ENCODE measurements around the gene KIAA1958. TPM values are rescaled to one million over a fixed set of nuclear protein-coding genes. Genes with fewer than 3 reads are reported as not detected.
"Not testable (repeated sequence)": the region's sequence is repeated elsewhere in the genome, so short reads cannot be mapped to it uniquely, and the experiment has no call there.

KIAA1958 gene
- total and polyA plus RNA-seq, 2 of the 4 experiments (the other 2 are of a cell fraction), result 0.65 to 1.8 TPM

DNA sequence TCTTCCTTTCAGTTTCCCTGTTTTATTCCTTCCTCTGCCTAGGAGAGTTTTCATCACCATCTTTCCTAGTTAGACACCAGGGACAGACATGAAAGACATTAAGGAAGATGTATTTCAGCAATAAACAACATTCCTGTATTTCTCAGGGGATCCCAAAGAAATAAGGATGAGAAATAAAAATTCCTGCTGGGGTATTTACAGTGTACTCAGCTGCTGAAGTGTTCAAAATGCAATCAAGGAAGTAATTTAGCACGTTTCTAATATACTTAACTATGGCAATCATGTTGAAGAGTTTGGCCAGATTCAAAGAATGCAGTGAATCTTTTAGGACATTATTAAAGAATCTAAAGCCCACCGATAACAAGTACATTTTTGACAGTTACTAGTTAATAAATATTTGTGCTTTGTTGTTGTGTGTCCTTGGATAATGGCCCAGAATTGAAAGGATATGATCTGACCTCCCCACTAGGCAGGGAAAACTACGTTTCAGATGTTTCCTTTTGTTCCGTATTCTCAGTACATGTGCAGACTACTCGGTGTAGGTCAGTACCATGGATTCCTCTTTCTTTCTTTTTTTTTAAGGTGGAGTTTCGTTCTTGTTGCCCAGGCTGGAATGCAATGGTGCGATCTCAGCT, 184.5 kb downstream of the KIAA1958 start:
- Histone ChIP-seq H2BK5ac (ENCODE audit: low read depth, low read length, poor library complexity, severe bottlenecking) (no peak overlapping the region), H3K18ac (ENCODE audit: low read depth, low read length) (no peak overlapping the region), H3K23ac (ENCODE audit: low read depth, low read length) (no peak overlapping the region), H2BK120ac (ENCODE audit: low read depth, low read length) (no peak overlapping the region), H3K9me1 (ENCODE audit: insufficient read depth, low read length) (no peaks in the 10 kb centered on the region), H3K4me2 (ENCODE audit: low read depth, low read length) (no peak overlapping the region), H3K14ac (replicated peaks; ENCODE audit: low read depth, low read length) (no peak overlapping the region), H3K27me3 (ENCODE audit: control insufficient read depth, insufficient read depth, low read length) (no peaks in the 10 kb centered on the region; the same call in none of the 2 replicates), H3K9me3 (ENCODE audit: control insufficient read depth, insufficient read depth, low read length) (no peaks in the 10 kb centered on the region), H3K9ac (ENCODE audit: low read depth, low read length) (no peak overlapping the region), H3K4ac (ENCODE audit: low read depth, low read length) (no peak overlapping the region), H3K79me1 (ENCODE audit: low read depth in 1 of 2, low read length in 2 of 2) (no peaks in the 10 kb centered on the region), H3K4me1 (ENCODE audit: control insufficient read depth, insufficient read depth, low read length) (no peaks in the 10 kb centered on the region), H3K4me3 (ENCODE audit: insufficient read depth, low read depth, low read length) (no peak overlapping the region), H4K91ac (ENCODE audit: insufficient read depth, low read depth, low read length) (no peak overlapping the region), H2AK9ac (replicated peaks; ENCODE audit: low read depth, low read length, poor library complexity) (no peak overlapping the region), H3K36me3 (ENCODE audit: control insufficient read depth, insufficient read depth, low read length) (no peaks in the 10 kb centered on the region), H2BK20ac (ENCODE audit: low read depth, low read length) (no peak overlapping the region), H4K20me1 (ENCODE audit: insufficient read depth, low read length) (no peaks in the 10 kb centered on the region), H2AK5ac (ENCODE audit: low read depth, low read length) (no peak overlapping the region), H4K8ac (ENCODE audit: low read depth in 2 of 2, low read length in 2 of 2) (no peak overlapping the region), H2AFZ (replicated peaks; ENCODE audit: low read length, poor library complexity) (no peak overlapping the region), H2BK15ac (ENCODE audit: low read depth, low read length) (no peak overlapping the region), H4K5ac (ENCODE audit: low read depth, low read length) (no peak overlapping the region), H3K56ac (ENCODE audit: extremely low read depth, insufficient read depth, low read length) (no peak overlapping the region), H3K27ac (ENCODE audit: insufficient read depth, low read length) (no peak overlapping the region)
- no peak for DNase-seq
- no CpG with 5 or more reads among the region's 7 CpGs for WGBS, 2 experiments (ENCODE audit: extremely low coverage in 2 of 2, insufficient read length in 1 of 2)
- in situ Hi-C loops (cut with MboI; ENCODE audit: low sequenced_read_pairs) (no loop called here), dilution Hi-C loops (cut with HindIII; ENCODE audit: low sequenced_read_pairs, unreplicated experiment) (no loop called here), intact Hi-C loops (cut with micrococcal nuclease) (no loop called here)
- no peak for TF ChIP-seq NFE2L2 (IDR thresholded peaks at IDR 0.05; ENCODE audit: low read depth, low read length)
- TF ChIP-seq, protein P1, sequence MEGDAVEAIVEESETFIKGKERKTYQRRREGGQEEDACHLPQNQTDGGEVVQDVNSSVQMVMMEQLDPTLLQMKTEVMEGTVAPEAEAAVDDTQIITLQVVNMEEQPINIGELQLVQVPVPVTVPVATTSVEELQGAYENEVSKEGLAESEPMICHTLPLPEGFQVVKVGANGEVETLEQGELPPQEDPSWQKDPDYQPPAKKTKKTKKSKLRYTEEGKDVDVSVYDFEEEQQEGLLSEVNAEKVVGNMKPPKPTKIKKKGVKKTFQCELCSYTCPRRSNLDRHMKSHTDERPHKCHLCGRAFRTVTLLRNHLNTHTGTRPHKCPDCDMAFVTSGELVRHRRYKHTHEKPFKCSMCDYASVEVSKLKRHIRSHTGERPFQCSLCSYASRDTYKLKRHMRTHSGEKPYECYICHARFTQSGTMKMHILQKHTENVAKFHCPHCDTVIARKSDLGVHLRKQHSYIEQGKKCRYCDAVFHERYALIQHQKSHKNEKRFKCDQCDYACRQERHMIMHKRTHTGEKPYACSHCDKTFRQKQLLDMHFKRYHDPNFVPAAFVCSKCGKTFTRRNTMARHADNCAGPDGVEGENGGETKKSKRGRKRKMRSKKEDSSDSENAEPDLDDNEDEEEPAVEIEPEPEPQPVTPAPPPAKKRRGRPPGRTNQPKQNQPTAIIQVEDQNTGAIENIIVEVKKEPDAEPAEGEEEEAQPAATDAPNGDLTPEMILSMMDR (conservative IDR thresholded peaks at IDR 0.05; ENCODE audit: low read depth, low read length), result no peak
- TF ChIP-seq MAFK (IDR thresholded peaks at IDR 0.05; ENCODE audit: low read depth, low read length), result no peak
- no peak for TF ChIP-seq FOS (IDR thresholded peaks at IDR 0.05; ENCODE audit: low read depth, low read length)
- no peak for TF ChIP-seq CHD1 (IDR thresholded peaks at IDR 0.05; ENCODE audit: low read depth, low read length)
- no peak for TF ChIP-seq RFX5 (IDR thresholded peaks at IDR 0.05; ENCODE audit: low read depth, low read length)
- ChIA-PET CTCF (no interaction called here), POLR2A (ENCODE audit: unreplicated experiment) (no interaction called here)
- no peak for ATAC-seq (ENCODE audit: low read depth)
- no TSS peak for BruUV-seq (replicated peaks)

DNA sequence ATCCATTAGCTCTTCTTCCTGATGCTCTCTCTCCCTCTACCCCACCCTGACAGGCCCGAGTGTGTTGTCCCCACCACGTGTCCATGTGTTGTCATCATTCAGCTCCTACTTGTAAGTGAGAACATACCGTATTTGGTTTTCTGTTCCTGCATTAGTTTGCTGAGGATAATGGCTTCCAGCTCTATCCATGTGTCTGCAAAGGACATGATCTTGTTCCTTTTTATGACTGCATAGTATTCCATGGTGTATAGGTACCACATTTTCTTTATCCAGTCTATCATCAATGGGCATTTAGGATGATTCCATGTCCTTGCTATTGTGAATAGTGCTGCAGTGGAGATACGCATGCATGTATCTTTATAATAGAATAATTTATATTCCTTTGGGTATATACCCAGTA, 186.6 kb downstream of the KIAA1958 start:
- H4K5ac ChIP-seq (ENCODE audit: low read depth, low read length); H3K4me1 ChIP-seq (ENCODE audit: control insufficient read depth, insufficient read depth, low read length); H3K4ac ChIP-seq (ENCODE audit: low read depth, low read length); ATAC-seq (ENCODE audit: low read depth); H3K79me1 ChIP-seq (ENCODE audit: low read depth in 1 of 2, low read length in 2 of 2); H3K14ac ChIP-seq (replicated peaks; ENCODE audit: low read depth, low read length); H3K23ac ChIP-seq (ENCODE audit: low read depth, low read length); intact Hi-C loops (cut with micrococcal nuclease); H2BK5ac ChIP-seq (ENCODE audit: low read depth, low read length, poor library complexity, severe bottlenecking); in situ Hi-C loops (cut with MboI; ENCODE audit: low sequenced_read_pairs); H3K4me2 ChIP-seq (ENCODE audit: low read depth, low read length); H3K4me3 ChIP-seq (ENCODE audit: insufficient read depth, low read depth, low read length); BruUV-seq (replicated peaks); H4K8ac ChIP-seq (ENCODE audit: low read depth in 2 of 2, low read length in 2 of 2); H3K18ac ChIP-seq (ENCODE audit: low read depth, low read length); POLR2A ChIA-PET (ENCODE audit: unreplicated experiment); DNase-seq; H2AFZ ChIP-seq (replicated peaks; ENCODE audit: low read length, poor library complexity); H4K20me1 ChIP-seq (ENCODE audit: insufficient read depth, low read length); H3K27me3 ChIP-seq (ENCODE audit: control insufficient read depth, insufficient read depth, low read length); H4K91ac ChIP-seq (ENCODE audit: insufficient read depth, low read depth, low read length); H3K9ac ChIP-seq (ENCODE audit: low read depth, low read length); H3K9me3 ChIP-seq (ENCODE audit: control insufficient read depth, insufficient read depth, low read length); dilution Hi-C loops (cut with HindIII; ENCODE audit: low sequenced_read_pairs, unreplicated experiment); H2BK120ac ChIP-seq (ENCODE audit: low read depth, low read length); H3K56ac ChIP-seq (ENCODE audit: extremely low read depth, insufficient read depth, low read length); H2BK20ac ChIP-seq (ENCODE audit: low read depth, low read length); H3K27ac ChIP-seq (ENCODE audit: insufficient read depth, low read length); H2BK15ac ChIP-seq (ENCODE audit: low read depth, low read length); H3K36me3 ChIP-seq (ENCODE audit: control insufficient read depth, insufficient read depth, low read length); H2AK5ac ChIP-seq (ENCODE audit: low read depth, low read length); H3K9me1 ChIP-seq (ENCODE audit: insufficient read depth, low read length); H2AK9ac ChIP-seq (replicated peaks; ENCODE audit: low read depth, low read length, poor library complexity): not testable (repeated sequence)
- CTCF ChIA-PET, result interaction anchor here (0.6 to 1.0 kb wide), 2 partner anchors 20 to 23 kb away, joined by 3 to 4 read pairs; no protein-coding TSS in a partner anchor
- 85% methylated on average over 2 of the region's 4 CpGs; no CpG with 5 or more reads in 1 of the 2 experiments for WGBS, 2 experiments (ENCODE audit: extremely low coverage in 2 of 2, insufficient read length in 1 of 2)
